ENCODE data around the gene SPCS2.

- TF ChIP-seq CTCF (IDR thresholded peaks at IDR 0.05; ENCODE audit: poor library complexity, severe bottlenecking), result no peak
- TF ChIP-seq REST (IDR thresholded peaks at IDR 0.05; ENCODE audit: borderline replicate concordance), result no peak
- TF ChIP-seq POLR2AphosphoS5 (IDR thresholded peaks at IDR 0.05), result no peak
- no peak for TF ChIP-seq EZH2 (IDR thresholded peaks at IDR 0.05; ENCODE audit: borderline replicate concordance, insufficient read depth, low read length, poor library complexity, severe bottlenecking)
- no peak for TF ChIP-seq EP300 (conservative IDR thresholded peaks at IDR 0.05; ENCODE audit: poor library complexity, severe bottlenecking)
Measured at GRCh38 chr11:74932797-74933196, 16.3 kb upstream of the SPCS2 start.

Data from neural cell (in vitro differentiated cells).